HK-2 (cell line): Measurements from ENCODE around the gene CSRNP2.
"Not testable (repeated sequence)": the region's sequence is repeated elsewhere in the genome, so short reads cannot be mapped to it uniquely, and the experiment has no call there.

Experiments
- DNase-seq: peaks from one replicate; pipeline ENCODE4 v3.0.0-alpha.2; 2018; ENCODE audit not compliant: unreplicated experiment

The CSRNP2 gene, protein sequence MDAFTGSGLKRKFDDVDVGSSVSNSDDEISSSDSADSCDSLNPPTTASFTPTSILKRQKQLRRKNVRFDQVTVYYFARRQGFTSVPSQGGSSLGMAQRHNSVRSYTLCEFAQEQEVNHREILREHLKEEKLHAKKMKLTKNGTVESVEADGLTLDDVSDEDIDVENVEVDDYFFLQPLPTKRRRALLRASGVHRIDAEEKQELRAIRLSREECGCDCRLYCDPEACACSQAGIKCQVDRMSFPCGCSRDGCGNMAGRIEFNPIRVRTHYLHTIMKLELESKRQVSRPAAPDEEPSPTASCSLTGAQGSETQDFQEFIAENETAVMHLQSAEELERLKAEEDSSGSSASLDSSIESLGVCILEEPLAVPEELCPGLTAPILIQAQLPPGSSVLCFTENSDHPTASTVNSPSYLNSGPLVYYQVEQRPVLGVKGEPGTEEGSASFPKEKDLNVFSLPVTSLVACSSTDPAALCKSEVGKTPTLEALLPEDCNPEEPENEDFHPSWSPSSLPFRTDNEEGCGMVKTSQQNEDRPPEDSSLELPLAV

DNA sequence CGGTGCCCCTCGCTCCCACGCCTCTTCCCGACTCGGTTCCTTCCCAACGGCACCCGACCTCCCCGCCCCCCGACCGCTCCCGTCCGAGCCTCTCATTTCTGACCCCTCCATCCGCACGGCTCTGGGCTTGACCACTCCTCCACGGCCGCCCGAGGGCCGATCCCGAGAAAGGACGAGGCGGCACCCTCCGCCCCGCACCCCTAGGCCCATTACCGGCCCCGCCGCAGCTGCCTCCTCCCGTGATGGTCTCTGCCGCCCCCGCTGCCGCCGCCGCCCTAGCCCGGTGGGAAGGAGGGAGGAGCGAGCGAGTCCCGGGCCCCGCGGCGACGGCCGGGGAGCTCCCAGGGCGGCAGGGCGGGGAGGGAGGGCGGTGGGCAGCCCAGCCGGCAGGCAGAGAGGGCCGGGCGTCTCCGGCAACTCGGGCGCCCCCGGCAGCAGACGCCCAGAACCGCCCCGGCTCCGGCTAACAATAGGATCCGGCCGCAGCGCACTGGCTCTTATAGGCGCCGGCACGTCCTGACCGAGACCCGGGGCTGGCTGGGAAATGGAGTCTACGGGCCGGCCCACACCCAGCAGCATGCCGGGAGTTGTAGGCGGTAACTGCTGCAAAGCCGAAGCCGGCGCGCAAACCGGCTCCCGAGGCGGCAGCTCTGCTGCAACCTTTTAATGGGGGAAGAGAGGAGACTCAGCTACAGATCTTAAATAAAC, at the start of gene CSRNP2:
CSRNP2 (minus strand) TSS at position 471 of the 708 bp plus-strand sequence. CDS start 7,035 bp downstream, outside the sequence.
- peak; percentile 98 for DNase-seq

GRCh38 chr12:51132693-51133092, 49.3 kb upstream of the CSRNP2 start:
- DNase-seq: no peak

DNA sequence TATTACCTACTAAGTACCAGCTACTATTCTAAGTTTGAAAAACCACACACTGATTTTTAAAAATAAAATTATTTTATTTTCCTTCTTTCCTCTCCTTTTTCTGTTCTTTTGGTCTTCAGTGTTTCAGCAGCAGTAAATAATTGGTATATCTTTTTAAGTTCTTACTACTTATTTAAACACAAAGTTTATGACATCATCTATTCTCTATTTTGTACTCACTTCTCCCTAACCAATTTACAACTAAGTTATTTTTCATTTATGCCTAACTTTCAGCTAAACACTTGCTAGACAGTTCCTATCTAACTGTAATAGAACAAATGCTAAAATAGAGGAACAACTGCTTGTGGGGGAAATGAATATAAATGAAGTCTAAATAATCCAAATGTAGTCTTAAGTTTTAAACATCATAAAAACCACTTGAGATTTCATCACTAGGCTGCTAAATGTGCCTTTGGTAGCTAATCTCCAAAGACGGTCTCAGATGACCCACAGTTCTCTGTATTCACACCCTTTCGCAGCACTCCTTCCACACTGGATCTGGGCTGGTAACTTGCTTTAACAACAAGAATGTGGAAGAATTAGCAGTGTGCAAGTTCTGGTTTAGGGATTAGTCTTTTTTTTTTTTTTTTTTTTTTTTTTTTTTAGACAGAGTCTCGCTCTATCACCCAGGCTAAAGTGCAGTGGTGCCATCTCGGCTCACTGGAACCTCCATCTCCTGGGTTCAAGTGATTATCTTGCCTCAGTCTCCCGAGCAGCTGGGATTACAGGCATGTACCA, 48.5 kb upstream of the CSRNP2 start:
- no peak for DNase-seq

GRCh38 chr12:51128919-51129318, 45.5 kb upstream of the CSRNP2 start:
- no peak for DNase-seq

- no peak for DNase-seq
These were observed 43.8 kb upstream of the CSRNP2 start for GRCh38 chr12:51127050-51127729.

DNA sequence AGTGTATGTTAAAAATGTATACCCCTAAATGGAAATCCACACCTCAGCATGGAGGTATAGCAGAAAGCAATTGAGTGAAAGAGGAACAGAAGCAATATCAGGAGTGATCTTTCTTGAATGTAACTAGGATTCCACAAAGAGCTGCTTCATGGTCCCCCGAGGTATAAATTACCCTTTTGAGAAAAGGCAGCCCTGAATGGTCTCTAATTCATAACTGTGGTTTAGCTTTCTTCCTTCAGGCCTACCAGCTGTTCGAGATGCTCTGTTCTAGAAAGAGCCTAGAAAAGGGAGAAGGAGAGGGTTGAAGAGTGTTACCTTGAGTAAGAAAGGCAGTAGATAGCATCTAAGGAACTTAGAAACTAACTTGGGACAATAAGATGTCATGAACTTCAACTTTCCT, 42.9 kb upstream of the CSRNP2 start:
- no peak for DNase-seq

- no peak for DNase-seq
These were observed 41.1 kb upstream of the CSRNP2 start for GRCh38 chr12:51124504-51124903.

DNA sequence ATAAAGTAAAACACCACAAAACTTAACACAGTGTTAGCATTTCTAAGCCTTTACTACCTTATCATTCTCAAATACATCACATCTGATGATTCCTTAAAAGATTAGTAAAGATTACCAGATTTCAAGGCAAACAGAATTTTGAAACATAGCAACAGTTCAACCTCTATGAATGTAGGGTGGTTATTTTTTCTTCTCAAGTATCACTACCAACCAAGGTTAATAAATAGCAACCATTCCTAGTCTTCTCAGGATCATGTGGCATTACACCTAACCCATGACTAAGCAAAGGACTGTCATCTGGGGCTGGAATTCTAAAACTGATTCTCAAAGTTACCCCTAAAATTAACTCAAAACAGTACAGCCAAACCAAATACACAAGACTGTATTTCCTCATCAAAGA, 39.4 kb upstream of the CSRNP2 start:
- no peak for DNase-seq

- DNase-seq: peak; percentile 30
These were observed 35.3 kb upstream of the CSRNP2 start for GRCh38 chr12:51118706-51119105.

- no peak for DNase-seq
These were observed 32.1 kb upstream of the CSRNP2 start for GRCh38 chr12:51115533-51115932.

DNA sequence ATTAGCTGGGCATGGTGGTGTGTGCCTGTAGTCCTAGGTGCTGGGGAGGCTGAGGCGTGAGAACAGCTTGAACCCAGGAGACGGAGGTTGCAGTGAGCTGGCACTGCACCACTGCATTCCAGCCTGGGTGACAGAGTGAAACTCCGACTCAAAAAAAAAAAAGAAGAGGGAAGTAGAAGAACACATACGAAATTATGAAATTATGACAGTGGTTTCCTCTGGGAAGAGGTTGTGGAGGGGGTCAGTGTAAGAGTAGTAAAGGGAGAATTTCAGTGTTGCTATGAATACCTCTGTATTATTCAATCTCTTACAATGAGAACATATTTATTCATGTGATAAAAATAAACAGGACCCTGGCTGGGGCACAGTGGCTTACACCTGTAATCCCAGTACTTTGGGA, 24.7 kb upstream of the CSRNP2 start:
- no peak for DNase-seq

DNA sequence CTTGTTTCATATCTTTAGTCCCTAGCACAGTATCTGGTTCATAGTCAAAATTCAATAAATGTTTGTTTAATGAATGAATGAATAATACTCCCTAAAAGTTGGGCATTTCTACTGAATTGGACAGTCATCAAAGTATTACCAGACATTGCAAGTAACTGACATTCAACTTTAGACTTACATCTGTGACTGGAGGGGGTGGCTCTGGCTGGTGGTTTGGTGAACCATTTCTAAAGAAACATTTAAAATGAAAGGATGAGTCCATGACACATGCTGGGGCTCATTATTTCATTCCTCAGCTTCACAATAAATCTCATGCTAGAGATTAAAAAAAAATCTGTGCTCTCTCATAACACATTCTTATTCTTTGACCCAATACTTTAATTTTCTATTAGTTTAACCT, 20.6 kb upstream of the CSRNP2 start:
- DNase-seq: no peak

GRCh38 chr12:51098611-51099010, 15.2 kb upstream of the CSRNP2 start:
- no peak for DNase-seq

GRCh38 chr12:51090705-51091229, 7.4 kb upstream of the CSRNP2 start:
- no peak for DNase-seq

DNA sequence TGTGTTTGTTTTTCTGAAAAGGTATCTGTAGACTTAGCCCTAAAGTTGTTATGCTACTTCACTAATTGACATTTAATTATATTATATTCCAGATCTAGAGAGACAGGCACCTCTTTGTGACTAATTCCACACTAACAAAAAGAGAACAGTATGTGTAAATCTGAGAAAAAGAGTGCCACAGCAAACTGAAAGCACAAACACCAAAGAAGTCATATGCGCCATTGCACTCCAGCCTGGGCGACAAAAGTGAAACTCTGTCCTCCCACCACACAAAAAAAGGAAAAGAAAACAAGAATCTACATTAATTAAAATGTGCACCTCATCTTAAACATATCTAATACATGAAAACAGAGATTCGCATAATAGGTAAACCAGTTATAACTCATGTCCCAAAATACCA, 4.4 kb upstream of the CSRNP2 start:
- no peak for DNase-seq

DNA sequence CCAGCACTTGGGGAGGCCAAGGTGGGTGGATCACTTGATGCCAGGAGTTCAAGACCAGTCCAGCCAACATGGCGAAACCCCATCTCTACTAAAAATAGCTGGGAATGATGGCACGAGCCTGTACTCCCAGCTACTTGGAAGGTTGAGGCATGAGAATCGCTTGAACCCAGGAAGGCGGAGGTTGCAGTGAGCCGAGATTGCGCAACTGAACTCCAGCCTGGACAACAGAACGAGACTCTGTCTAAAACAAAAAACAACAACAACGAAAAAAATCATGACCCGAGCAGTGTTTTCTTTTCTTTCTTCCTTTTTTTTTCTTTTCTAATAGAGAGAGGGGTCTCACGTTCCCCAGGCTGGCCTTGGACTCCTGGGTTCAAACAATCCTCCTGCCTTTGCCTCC, 3.5 kb upstream of the CSRNP2 start:
- DNase-seq: no peak

GRCh38 chr12:51085757-51086156, 2.4 kb upstream of the CSRNP2 start:
- DNase-seq: no peak

- DNase-seq: no peak
These were observed 753 bp downstream of the CSRNP2 start for GRCh38 chr12:51082561-51083125.

- DNase-seq: no peak
These were observed 2.0 kb downstream of the CSRNP2 start for GRCh38 chr12:51081421-51081820.

GRCh38 chr12:51080136-51080535, 3.3 kb downstream of the CSRNP2 start:
- DNase-seq: no peak

GRCh38 chr12:51078866-51079265, 4.5 kb downstream of the CSRNP2 start:
- DNase-seq: not testable (repeated sequence)
